GM18519 (cell line): ENCODE data around the gene NME3.
"Not testable (repeated sequence)": the region's sequence is repeated elsewhere in the genome, so short reads cannot be mapped to it uniquely, and the experiment has no call there.

Source experiments
- ATAC-seq: cut with Tn5 transposase; IDR thresholded peaks from one replicate; pipeline ENCODE4 v1.9.1; 2021; ENCODE audit warnings: mild to moderate bottlenecking, moderate library complexity; ENCODE audit not compliant: unreplicated experiment, low FRiP score

NME3 gene

GRCh38 chr16:1771188-1771863 lies at the start of gene NME3:
Gene NME3 (minus strand): TSS chr16:1771543. CDS start chr16:1771534, 9 bp downstream.
- no peak for ATAC-seq

GRCh38 chr16:1820946-1821290 lies 49.6 kb upstream of the NME3 start:
- ATAC-seq = no peak

GRCh38 chr16:1820096-1820945 lies 49.0 kb upstream of the NME3 start:
- ATAC-seq = no peak

GRCh38 chr16:1819611-1820010 lies 48.3 kb upstream of the NME3 start:
- no peak for ATAC-seq

- ATAC-seq = no peak
Observed at GRCh38 chr16:1818873-1819525, 47.7 kb upstream of the NME3 start.

GRCh38 chr16:1818204-1818872 lies 47.0 kb upstream of the NME3 start:
- ATAC-seq = no peak

GRCh38 chr16:1817716-1818115 lies 46.4 kb upstream of the NME3 start:
- no peak for ATAC-seq

GRCh38 chr16:1817276-1817589 lies 45.9 kb upstream of the NME3 start:
- no peak for ATAC-seq

GRCh38 chr16:1816396-1817275 lies 45.3 kb upstream of the NME3 start:
- no peak for ATAC-seq

GRCh38 chr16:1815461-1815860 lies 44.1 kb upstream of the NME3 start:
- ATAC-seq = no peak

GRCh38 chr16:1812732-1813163 lies 41.4 kb upstream of the NME3 start:
- no peak for ATAC-seq

GRCh38 chr16:1810536-1810935 lies 39.2 kb upstream of the NME3 start:
- ATAC-seq = no peak

GRCh38 chr16:1810106-1810505 lies 38.8 kb upstream of the NME3 start:
- ATAC-seq = no peak

- ATAC-seq = no peak
Observed at GRCh38 chr16:1809281-1809801, 38.0 kb upstream of the NME3 start.

GRCh38 chr16:1808691-1809090 lies 37.3 kb upstream of the NME3 start:
- ATAC-seq = no peak

GRCh38 chr16:1807626-1808025 lies 36.3 kb upstream of the NME3 start:
- no peak for ATAC-seq

GRCh38 chr16:1800701-1801100 lies 29.4 kb upstream of the NME3 start:
- ATAC-seq = no peak

- not testable (repeated sequence) for ATAC-seq
Observed at GRCh38 chr16:1799263-1799662, 27.9 kb upstream of the NME3 start.

GRCh38 chr16:1794908-1795666 lies 23.7 kb upstream of the NME3 start:
- no peak for ATAC-seq
